Measurements from ENCODE around the gene CAPN11. TPM values are rescaled to one million over a fixed set of nuclear protein-coding genes. Genes with fewer than 3 reads are reported as not detected.

The CAPN11 gene
- total RNA-seq, 2 experiments from 2014 or later, result not detected

DNA sequence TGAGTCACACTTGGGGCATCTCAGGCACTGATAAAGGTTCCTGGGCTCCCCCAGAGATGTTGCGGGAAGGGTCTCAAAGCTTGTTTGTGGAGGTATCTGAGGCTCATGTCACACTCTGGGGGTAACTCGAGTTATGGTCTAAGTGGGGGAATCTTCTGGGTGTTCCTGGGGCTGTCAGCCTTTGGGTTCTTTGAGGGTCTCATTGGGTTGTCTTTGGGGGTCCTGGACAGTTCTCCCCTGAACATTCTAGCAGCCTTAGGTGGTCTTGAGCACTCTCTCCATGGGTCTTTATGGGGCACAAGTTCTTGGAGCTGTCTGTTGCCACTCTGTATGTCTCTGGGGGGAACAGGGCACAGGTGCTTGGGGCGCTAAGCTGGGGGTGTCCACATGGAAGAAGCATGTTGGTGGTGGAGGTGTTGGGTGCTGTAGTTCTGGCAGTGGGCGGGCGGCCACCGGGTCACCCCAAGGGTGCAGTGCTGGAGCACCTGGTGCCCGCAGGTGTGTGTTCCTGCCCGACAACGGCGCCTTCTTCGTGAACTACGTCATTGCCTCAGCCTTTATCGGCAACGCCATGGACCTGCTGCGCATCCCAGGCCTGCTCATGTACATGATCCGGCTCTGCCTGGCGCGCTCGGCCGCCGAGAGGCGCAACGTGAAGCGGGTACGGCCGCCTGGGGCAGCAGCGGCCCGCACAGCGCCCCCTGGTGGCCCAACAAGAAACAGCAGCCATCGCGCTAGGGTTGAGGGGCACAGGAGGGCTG, 7.1 kb upstream of the CAPN11 start:
- CTCF ChIA-PET, result interaction anchor here (0.8 to 4.8 kb wide), 12 partner anchors 10 to 382 kb away, joined by 3 to 61 read pairs (median 4); partner anchors contain the start of gene VEGFA
- DNase-seq, result peak; percentile 83
- peak; percentile 93 for ATAC-seq
- H3K27me3 Mint-ChIP-seq, result no peaks in the 10 kb centered on the region
- peaks cover 3% of the 10 kb centered on the region for H3K4me1 Mint-ChIP-seq
- H3K36me3 Mint-ChIP-seq, result no peaks in the 10 kb centered on the region
- H3K4me3 Mint-ChIP-seq, result no peak overlapping the region
- no peaks in the 10 kb centered on the region for H3K9me3 Mint-ChIP-seq (ENCODE audit: low read depth)
- H3K27ac Mint-ChIP-seq, result no peak overlapping the region

DNA sequence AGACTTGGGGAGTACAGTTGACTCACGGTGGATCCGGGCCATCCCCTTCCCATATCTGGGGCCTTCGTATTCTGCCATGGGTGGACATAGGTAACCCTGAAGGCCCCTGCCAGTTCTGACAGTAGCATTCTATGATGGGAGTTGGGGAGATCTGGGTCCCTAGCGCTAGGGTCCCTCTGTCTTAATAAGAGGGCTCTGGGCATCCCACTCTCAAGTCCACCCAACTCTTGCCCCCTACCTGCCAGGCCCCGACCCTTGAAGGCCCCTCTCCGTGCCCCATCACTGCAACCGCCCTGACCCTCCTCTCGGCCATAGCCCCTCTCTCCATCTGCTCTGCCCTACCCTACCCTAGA, 6.5 kb upstream of the CAPN11 start:
- DNase-seq, result no peak
- H3K9me3 Mint-ChIP-seq (ENCODE audit: low read depth), result no peaks in the 10 kb centered on the region
- H3K36me3 Mint-ChIP-seq, result no peaks in the 10 kb centered on the region
- CTCF ChIA-PET, result interaction anchor here (1.2 to 4.8 kb wide), 4 partner anchors 20 to 382 kb away, joined by 3 to 61 read pairs (median 8); partner anchors contain the start of gene VEGFA
- no peak overlapping the region for H3K4me3 Mint-ChIP-seq
- no peaks in the 10 kb centered on the region for H3K27me3 Mint-ChIP-seq
- ATAC-seq, result peak; percentile 18
- peaks cover 3% of the 10 kb centered on the region for H3K4me1 Mint-ChIP-seq
- no peak overlapping the region for H3K27ac Mint-ChIP-seq

DNA sequence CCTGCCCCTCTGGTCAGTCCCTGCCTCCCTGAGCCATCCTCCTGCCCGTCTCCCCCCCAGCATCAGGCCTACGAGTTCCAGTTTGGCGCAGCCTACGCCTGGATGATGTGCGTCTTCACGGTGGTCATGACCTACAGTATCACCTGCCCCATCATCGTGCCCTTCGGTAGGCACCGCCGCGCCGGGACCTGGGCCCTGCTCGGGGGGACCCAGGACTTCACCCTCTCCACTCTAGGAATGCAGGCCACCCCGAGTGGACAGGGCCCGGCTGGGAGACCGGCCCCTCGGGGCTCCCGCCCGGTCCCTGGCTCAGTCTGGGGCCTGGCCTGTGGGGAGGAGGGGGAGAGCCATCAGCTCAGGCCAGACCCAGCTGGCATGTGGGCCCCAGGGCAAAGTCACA, 6.1 kb upstream of the CAPN11 start:
- Mint-ChIP-seq H3K27me3 (no peaks in the 10 kb centered on the region), H3K27ac (no peak overlapping the region), H3K36me3 (no peaks in the 10 kb centered on the region), H3K4me1 (peaks cover 3% of the 10 kb centered on the region), H3K9me3 (ENCODE audit: low read depth) (no peaks in the 10 kb centered on the region), H3K4me3 (no peak overlapping the region)
- no peak for ATAC-seq
- CTCF ChIA-PET, result interaction anchor here (1.7 to 2.7 kb wide), 3 partner anchors 37 to 56 kb away, joined by 3 to 12 read pairs (median 11); no protein-coding TSS in a partner anchor
- DNase-seq, result no peak

GRCh38 chr6:44154067-44154466, 4.6 kb upstream of the CAPN11 start:
- Mint-ChIP-seq H3K4me3 (no peak overlapping the region), H3K27me3 (no peaks in the 10 kb centered on the region), H3K9me3 (ENCODE audit: low read depth) (no peaks in the 10 kb centered on the region), H3K4me1 (peaks cover 3% of the 10 kb centered on the region), H3K27ac (no peak overlapping the region), H3K36me3 (no peaks in the 10 kb centered on the region)
- no peak for DNase-seq
- CTCF ChIA-PET, result interaction anchor here (1.2 to 2.7 kb wide), 5 partner anchors 39 to 83 kb away, joined by 3 to 12 read pairs (median 4); no protein-coding TSS in a partner anchor
- ATAC-seq, result no peak

- Mint-ChIP-seq H3K36me3 (no peaks in the 10 kb centered on the region), H3K9me3 (ENCODE audit: low read depth) (no peaks in the 10 kb centered on the region), H3K4me3 (no peak overlapping the region), H3K27me3 (no peaks in the 10 kb centered on the region), H3K27ac (no peak overlapping the region), H3K4me1 (peaks cover 4% of the 10 kb centered on the region)
- no peak for ATAC-seq
- CTCF ChIA-PET, result interaction anchor here (1.7 kb wide), 1 partner anchor 98 kb away, joined by 4 read pairs; no protein-coding TSS in a partner anchor
- DNase-seq, result no peak
These were observed 2.0 kb upstream of the CAPN11 start for GRCh38 chr6:44156494-44157151.

DNA sequence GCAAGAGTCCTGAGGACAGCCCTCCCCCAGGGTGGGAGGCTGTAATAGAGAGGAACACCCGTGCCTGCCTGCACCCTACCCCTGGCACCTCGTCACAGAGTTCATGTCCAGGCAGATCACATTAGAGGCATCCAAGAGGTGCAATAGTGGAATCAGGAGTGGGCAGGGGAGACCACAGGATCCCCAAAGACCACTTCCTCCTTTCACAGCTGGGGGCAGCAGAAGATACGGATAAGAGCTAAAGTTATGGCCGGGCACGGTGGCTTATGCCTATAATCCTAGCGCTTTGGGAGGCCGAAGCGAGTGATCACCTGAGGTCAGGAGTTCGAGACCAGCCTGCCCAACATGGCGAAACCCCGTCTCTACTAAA, 1.5 kb upstream of the CAPN11 start:
- ATAC-seq (no peak), DNase-seq (no peak)
- no peaks in the 10 kb centered on the region for H3K27me3 Mint-ChIP-seq
- peaks cover 2% of the 10 kb centered on the region for H3K4me1 Mint-ChIP-seq
- no peaks in the 10 kb centered on the region for H3K36me3 Mint-ChIP-seq
- no peak overlapping the region for H3K27ac Mint-ChIP-seq
- CTCF ChIA-PET, result interaction anchor here (1.0 to 2.0 kb wide), 4 partner anchors 15 to 97 kb away, joined by 3 to 5 read pairs (median 4); no protein-coding TSS in a partner anchor
- H3K9me3 Mint-ChIP-seq (ENCODE audit: low read depth), result no peaks in the 10 kb centered on the region
- no peak overlapping the region for H3K4me3 Mint-ChIP-seq

DNA sequence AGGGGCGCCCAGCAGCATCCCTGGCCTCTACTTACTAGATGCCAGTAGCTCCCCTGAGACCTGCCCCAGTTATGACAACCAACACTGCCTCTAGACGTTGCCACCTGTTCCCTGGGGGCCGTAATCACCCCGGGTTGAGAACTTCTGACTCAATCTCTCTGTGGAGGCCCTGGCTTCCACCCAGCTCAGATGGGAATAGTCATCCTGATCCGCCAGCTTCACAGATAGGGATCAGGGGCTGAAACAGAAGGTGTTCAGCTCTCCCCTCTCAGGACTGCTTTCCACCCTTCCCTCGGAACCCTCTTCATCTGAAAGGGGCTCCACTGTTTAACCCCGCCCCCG, 3.3 kb downstream of the CAPN11 start:
- peaks cover 34% of the 10 kb centered on the region for H3K27me3 Mint-ChIP-seq
- peaks cover 6% of the 10 kb centered on the region for H3K4me1 Mint-ChIP-seq
- ATAC-seq, result no peak

DNA sequence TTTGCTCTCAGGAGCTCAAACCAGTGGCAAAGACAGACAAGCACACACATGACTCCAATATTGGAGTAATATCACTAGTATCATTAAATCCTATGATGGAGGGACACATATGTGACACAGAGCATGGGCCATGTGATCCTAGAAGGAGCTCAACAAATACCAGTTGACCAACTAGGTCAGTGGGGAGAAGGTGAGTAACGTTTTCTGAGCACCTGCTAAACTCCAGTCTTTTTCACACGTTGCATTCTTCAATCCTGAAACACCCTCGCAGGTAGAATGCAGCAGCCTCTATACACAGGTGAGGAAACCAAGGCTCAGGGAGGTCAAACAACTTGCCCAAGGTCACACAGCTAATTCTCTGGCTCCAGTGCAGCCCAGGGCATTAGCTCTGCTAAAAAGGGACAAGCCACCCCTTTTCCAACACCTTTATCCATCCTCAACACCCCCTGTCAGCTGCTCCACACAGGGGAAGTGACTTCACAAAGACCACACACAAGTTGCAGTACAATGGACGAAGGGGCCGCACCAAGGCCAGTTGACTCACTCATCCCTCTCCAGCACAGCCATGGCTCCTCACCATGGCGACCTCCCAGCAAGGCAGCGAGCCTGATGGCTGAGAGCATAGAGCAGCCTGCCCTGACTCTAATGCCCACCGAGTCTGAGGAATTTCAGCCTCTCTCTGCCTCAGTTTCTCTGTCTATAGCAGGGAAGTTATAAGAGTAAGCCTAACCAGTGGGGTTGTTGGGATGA, 4.4 kb downstream of the CAPN11 start:
- CTCF ChIA-PET, result interaction anchor here (0.9 to 1.4 kb wide), 4 partner anchors 10 to 175 kb away, joined by 3 to 5 read pairs (median 4); no protein-coding TSS in a partner anchor
- ATAC-seq, result no peak
- H3K27me3 Mint-ChIP-seq, result peaks cover 34% of the 10 kb centered on the region
- peaks cover 6% of the 10 kb centered on the region for H3K4me1 Mint-ChIP-seq
- no peaks in the 10 kb centered on the region for H3K36me3 Mint-ChIP-seq
- H3K27ac Mint-ChIP-seq, result no peak overlapping the region
- DNase-seq, result no peak
- H3K4me3 Mint-ChIP-seq, result no peak overlapping the region
- no peaks in the 10 kb centered on the region for H3K9me3 Mint-ChIP-seq (ENCODE audit: low read depth)

More for the DNA sequence above, 3.3 kb downstream of the CAPN11 start:
- no peaks in the 10 kb centered on the region for H3K36me3 Mint-ChIP-seq
- H3K9me3 Mint-ChIP-seq (ENCODE audit: low read depth), result no peaks in the 10 kb centered on the region
- DNase-seq, result no peak
- H3K27ac Mint-ChIP-seq, result no peak overlapping the region
- no peak overlapping the region for H3K4me3 Mint-ChIP-seq
- CTCF ChIA-PET, result interaction anchor here (0.7 to 1.4 kb wide), 5 partner anchors 11 to 176 kb away, joined by 3 to 5 read pairs (median 4); no protein-coding TSS in a partner anchor

GRCh38 chr6:44166116-44166515, 7.5 kb downstream of the CAPN11 start:
- CTCF ChIA-PET, result interaction anchor here (0.7 kb wide), 2 partner anchors 69 to 71 kb away, joined by 3 read pairs; no protein-coding TSS in a partner anchor
- no peaks in the 10 kb centered on the region for H3K36me3 Mint-ChIP-seq
- H3K27me3 Mint-ChIP-seq, result peaks cover 45% of the 10 kb centered on the region
- peaks cover 4% of the 10 kb centered on the region for H3K4me1 Mint-ChIP-seq
- no peak for ATAC-seq
- H3K9me3 Mint-ChIP-seq (ENCODE audit: low read depth), result no peaks in the 10 kb centered on the region
- H3K4me3 Mint-ChIP-seq, result no peak overlapping the region
- no peak for DNase-seq
- no peak overlapping the region for H3K27ac Mint-ChIP-seq

- peaks cover 4% of the 10 kb centered on the region for H3K4me1 Mint-ChIP-seq
- CTCF ChIA-PET, result interaction anchor here (0.7 kb wide), 2 partner anchors 70 to 71 kb away, joined by 3 read pairs; no protein-coding TSS in a partner anchor
- no peak for DNase-seq
- ATAC-seq, result no peak
- H3K27me3 Mint-ChIP-seq, result peaks cover 48% of the 10 kb centered on the region
- H3K27ac Mint-ChIP-seq, result no peak overlapping the region
- H3K9me3 Mint-ChIP-seq (ENCODE audit: low read depth), result no peaks in the 10 kb centered on the region
- no peak overlapping the region for H3K4me3 Mint-ChIP-seq
- H3K36me3 Mint-ChIP-seq, result no peaks in the 10 kb centered on the region
These were observed 8.1 kb downstream of the CAPN11 start for GRCh38 chr6:44166591-44167184.

DNA sequence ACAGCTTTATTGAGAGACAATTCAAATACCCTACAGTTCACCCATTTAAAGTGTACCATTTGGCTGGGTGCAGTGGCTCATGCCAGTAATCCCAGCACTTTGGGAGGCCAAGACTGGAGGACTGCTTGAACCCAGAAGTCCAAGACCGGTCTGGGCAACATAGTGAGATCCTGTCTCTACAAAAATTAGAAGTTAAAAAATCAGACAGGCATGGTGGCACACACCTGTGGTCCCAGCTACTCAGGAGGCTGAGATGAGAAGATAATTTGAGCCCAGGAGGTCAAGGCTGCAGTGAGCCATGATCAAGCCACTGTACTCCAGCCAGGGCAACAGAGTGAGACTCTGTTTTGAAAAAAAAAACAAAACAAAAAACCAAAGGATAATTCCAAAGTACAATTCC, 8.9 kb downstream of the CAPN11 start:
- no peaks in the 10 kb centered on the region for H3K9me3 Mint-ChIP-seq (ENCODE audit: low read depth)
- DNase-seq (no peak), ATAC-seq (no peak)
- no peaks in the 10 kb centered on the region for H3K36me3 Mint-ChIP-seq
- H3K27me3 Mint-ChIP-seq, result peaks cover 52% of the 10 kb centered on the region
- H3K27ac Mint-ChIP-seq, result no peak overlapping the region
- no peak overlapping the region for H3K4me3 Mint-ChIP-seq
- H3K4me1 Mint-ChIP-seq, result peaks cover 5% of the 10 kb centered on the region
- CTCF ChIA-PET, result interaction anchor here (0.6 to 2.0 kb wide), 2 partner anchors 53 to 70 kb away, joined by 3 to 5 read pairs; no protein-coding TSS in a partner anchor

DNA sequence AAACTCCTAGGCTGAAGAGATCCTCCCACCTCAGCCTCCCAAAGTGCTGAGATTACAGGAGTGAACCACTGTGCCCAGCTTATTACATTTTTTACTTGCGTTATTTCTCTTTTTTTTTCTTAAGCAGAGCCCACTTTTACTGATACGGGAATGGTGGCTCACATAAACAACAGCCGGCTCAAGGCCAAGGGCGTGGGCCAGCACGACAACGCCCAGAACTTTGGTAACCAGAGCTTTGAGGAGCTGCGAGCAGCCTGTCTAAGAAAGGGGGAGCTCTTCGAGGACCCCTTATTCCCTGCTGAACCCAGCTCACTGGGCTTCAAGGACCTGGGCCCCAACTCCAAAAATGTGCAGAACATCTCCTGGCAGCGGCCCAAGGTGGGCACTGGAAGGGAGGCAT, 10.5 kb downstream of the CAPN11 start:
- DNase-seq (no peak), ATAC-seq (no peak)
- no peaks in the 10 kb centered on the region for H3K36me3 Mint-ChIP-seq
- no peaks in the 10 kb centered on the region for H3K9me3 Mint-ChIP-seq (ENCODE audit: low read depth)
- no peak overlapping the region for H3K4me3 Mint-ChIP-seq
- H3K4me1 Mint-ChIP-seq, result peaks cover 8% of the 10 kb centered on the region
- H3K27ac Mint-ChIP-seq, result no peak overlapping the region
- peaks cover 45% of the 10 kb centered on the region for H3K27me3 Mint-ChIP-seq
- CTCF ChIA-PET, result interaction anchor here (1.0 to 2.0 kb wide), 6 partner anchors 18 to 144 kb away, joined by 3 to 5 read pairs (median 4); partner anchors contain the start of genes AARS2 and SLC35B2
